ENCODE data around the gene SPATA7.

SPATA7 gene

GRCh38 chr14:88411039-88411438, 25.6 kb downstream of the SPATA7 start:
- DNase-seq (ENCODE audit: low read depth in 2 of 2, low spot score in 1 of 2) = no peak

- DNase-seq (ENCODE audit: low read depth in 2 of 2, low spot score in 1 of 2) = no peak
Observed at GRCh38 chr14:88417594-88417993, 32.1 kb downstream of the SPATA7 start.

GRCh38 chr14:88420187-88420586, 34.7 kb downstream of the SPATA7 start:
- no peak for DNase-seq (ENCODE audit: low read depth in 2 of 2, low spot score in 1 of 2)

- DNase-seq (ENCODE audit: low read depth in 2 of 2, low spot score in 1 of 2) = no peak
Observed at GRCh38 chr14:88421286-88421685, 35.8 kb downstream of the SPATA7 start.

GRCh38 chr14:88422047-88422446, 36.6 kb downstream of the SPATA7 start:
- DNase-seq (ENCODE audit: low read depth in 2 of 2, low spot score in 1 of 2) = no peak

- no peak for DNase-seq (ENCODE audit: low read depth in 2 of 2, low spot score in 1 of 2)
Observed at GRCh38 chr14:88422919-88423650, 37.6 kb downstream of the SPATA7 start.

- DNase-seq (ENCODE audit: low read depth in 2 of 2, low spot score in 1 of 2) = no peak
Observed at GRCh38 chr14:88424573-88424972, 39.1 kb downstream of the SPATA7 start.

- DNase-seq (ENCODE audit: low read depth in 2 of 2, low spot score in 1 of 2) = no peak
Observed at GRCh38 chr14:88426271-88426670, 40.8 kb downstream of the SPATA7 start.

- no peak for DNase-seq (ENCODE audit: low read depth in 2 of 2, low spot score in 1 of 2)
Observed at GRCh38 chr14:88430976-88431375, 45.5 kb downstream of the SPATA7 start.

- no peak for DNase-seq (ENCODE audit: low read depth in 2 of 2, low spot score in 1 of 2)
Observed at GRCh38 chr14:88437658-88438057, 52.2 kb downstream of the SPATA7 start.

GRCh38 chr14:88439088-88439487, 53.6 kb downstream of the SPATA7 start:
- no peak for DNase-seq (ENCODE audit: low read depth in 2 of 2, low spot score in 1 of 2)

- DNase-seq (ENCODE audit: low read depth in 2 of 2, low spot score in 1 of 2) = no peak
Observed at GRCh38 chr14:88452231-88452630, 66.8 kb downstream of the SPATA7 start.

- DNase-seq (ENCODE audit: low read depth in 2 of 2, low spot score in 1 of 2) = no peak
Observed at GRCh38 chr14:88454886-88455285, 69.4 kb downstream of the SPATA7 start.

- no peak for DNase-seq (ENCODE audit: low read depth in 2 of 2, low spot score in 1 of 2)
Observed at GRCh38 chr14:88463318-88463717, 77.9 kb downstream of the SPATA7 start.

- no peak for DNase-seq (ENCODE audit: low read depth in 2 of 2, low spot score in 1 of 2)
Observed at GRCh38 chr14:88468406-88468805, 82.9 kb downstream of the SPATA7 start.

GRCh38 chr14:88470542-88471440, 85.3 kb downstream of the SPATA7 start:
- no peak for DNase-seq (ENCODE audit: low read depth in 2 of 2, low spot score in 1 of 2)

- DNase-seq (ENCODE audit: low read depth in 2 of 2, low spot score in 1 of 2) = no peak
Observed at GRCh38 chr14:88473791-88474190, 88.3 kb downstream of the SPATA7 start.

GRCh38 chr14:88476214-88476774, 90.8 kb downstream of the SPATA7 start:
- DNase-seq (ENCODE audit: low read depth in 2 of 2, low spot score in 1 of 2) = no peak

- DNase-seq (ENCODE audit: low read depth in 2 of 2, low spot score in 1 of 2) = no peak
Observed at GRCh38 chr14:88476825-88477224, 91.4 kb downstream of the SPATA7 start.

GRCh38 chr14:88477513-88478250, 92.2 kb downstream of the SPATA7 start:
- no peak for DNase-seq (ENCODE audit: low read depth in 2 of 2, low spot score in 1 of 2)

GRCh38 chr14:88478931-88479330, 93.5 kb downstream of the SPATA7 start:
- DNase-seq (ENCODE audit: low read depth in 2 of 2, low spot score in 1 of 2) = no peak
